WTC11 (cell line): ENCODE results near the gene GLRX. TPM values are rescaled to one million over a fixed set of nuclear protein-coding genes. Genes with fewer than 3 reads are reported as not detected.

ENCODE experiments used
- ATAC-seq: fragments of 200-7000 bp; cut with Tn5 transposase; 2 replicates; pipeline ENCODE4 v1.10.0; 2021; ENCODE audit warnings: mild to moderate bottlenecking, moderate library complexity
- CTCF ChIA-PET: fragments of 300-600 bp; sonication (Branson Sonifier 250); formaldehyde crosslinking; loops from one replicate; lab custom pipeline; 2021; ENCODE audit warnings: antibody characterized with exemption; lab: Charles Lee
- POLR2A ChIA-PET: fragments of 350-600 bp; sonication (Branson Sonifier 250); formaldehyde crosslinking; loops from one replicate; lab custom pipeline; 2021; ENCODE audit warnings: antibody characterized with exemption; lab: Charles Lee
- DNase-seq: peaks from one replicate; pipeline ENCODE4 v3.0.0; 2021; ENCODE audit warnings: low spot score
- H3K27ac Mint-ChIP-seq: 2 replicates; pipeline ENCODE4 v1.8.0; 2021; ENCODE audit warnings: mixed read lengths
- H3K27me3 Mint-ChIP-seq: 2 replicates; pipeline ENCODE4 v1.8.0; 2021; ENCODE audit warnings: low read depth, mild to moderate bottlenecking, moderate library complexity, mixed read lengths
- H3K36me3 Mint-ChIP-seq: 2 replicates; pipeline ENCODE4 v1.8.0; 2021; ENCODE audit warnings: mixed read lengths
- H3K4me1 Mint-ChIP-seq: 2 replicates; pipeline ENCODE4 v1.8.0; 2022; ENCODE audit warnings: mixed read lengths
- H3K4me3 Mint-ChIP-seq: 2 replicates; pipeline ENCODE4 v1.8.0; 2021; ENCODE audit warnings: mild to moderate bottlenecking, moderate library complexity, mixed read lengths
- H3K9me3 Mint-ChIP-seq: 2 replicates; pipeline ENCODE4 v1.8.0; 2021; ENCODE audit warnings: mixed read lengths
- ATF6 ChIP-seq: sonication (generic); formaldehyde crosslinking; IDR thresholded peaks from 2 replicates; pipeline ENCODE4 v1.8.1; 2023; ENCODE audit warnings: mild to moderate bottlenecking, missing genetic modification reagents
- CBFB ChIP-seq: sonication (generic); formaldehyde crosslinking; IDR thresholded peaks from 2 replicates; pipeline ENCODE4 v1.8.1; 2022; ENCODE audit warnings: mild to moderate bottlenecking, low read depth, missing genetic modification reagents
- CREB1 ChIP-seq: sonication (generic); formaldehyde crosslinking; IDR thresholded peaks from 2 replicates; pipeline ENCODE4 v1.8.0; 2023; ENCODE audit warnings: mild to moderate bottlenecking, missing genetic modification reagents
- ETV6 ChIP-seq: sonication (generic); formaldehyde crosslinking; IDR thresholded peaks from 2 replicates; pipeline ENCODE4 v1.8.1; 2022; ENCODE audit warnings: mild to moderate bottlenecking, missing genetic modification reagents
- FOXK1 ChIP-seq: sonication (generic); formaldehyde crosslinking; IDR thresholded peaks from 2 replicates; pipeline ENCODE4 v1.8.0; 2022; ENCODE audit warnings: mild to moderate bottlenecking, moderate library complexity, missing genetic modification reagents
- FOXP1 ChIP-seq: sonication (generic); formaldehyde crosslinking; IDR thresholded peaks from 2 replicates; pipeline ENCODE4 v1.8.0; 2022; ENCODE audit warnings: missing genetic modification reagents, mild to moderate bottlenecking, moderate library complexity, borderline replicate concordance
- GABPB1 ChIP-seq: sonication (generic); formaldehyde crosslinking; IDR thresholded peaks from 2 replicates; pipeline ENCODE4 v1.8.1; 2023; ENCODE audit warnings: mild to moderate bottlenecking, missing genetic modification reagents
- GTF2I ChIP-seq: fragments of 250-450 bp; sonication (Bioruptor Pico); conservative IDR thresholded peaks from 2 replicates; pipeline ENCODE4 v1.4.0; 2021; ENCODE audit warnings: mild to moderate bottlenecking
- HMGA2 ChIP-seq: fragments of 250-450 bp; sonication (Bioruptor Pico); IDR thresholded peaks from 2 replicates; pipeline ENCODE4 v1.4.0; 2021; ENCODE audit warnings: mild to moderate bottlenecking, moderate library complexity
- IRF1 ChIP-seq: sonication (generic); formaldehyde crosslinking; IDR thresholded peaks from 2 replicates; pipeline ENCODE4 v1.8.0; 2023; ENCODE audit warnings: missing genetic modification reagents
- JAZF1 ChIP-seq: fragments of 250-450 bp; sonication (Bioruptor Pico); IDR thresholded peaks from 2 replicates; pipeline ENCODE4 v1.9.0; 2021; ENCODE audit warnings: moderate library complexity, mild to moderate bottlenecking, inconsistent platforms
- MLX ChIP-seq: sonication (generic); formaldehyde crosslinking; IDR thresholded peaks from 2 replicates; pipeline ENCODE4 v1.8.1; 2023; ENCODE audit warnings: mild to moderate bottlenecking, missing genetic modification reagents, moderate library complexity
- NFE2L1 ChIP-seq: sonication (generic); formaldehyde crosslinking; IDR thresholded peaks from 2 replicates; pipeline ENCODE4 v1.8.1; 2023; ENCODE audit warnings: missing genetic modification reagents
- NR3C1 ChIP-seq: sonication (generic); formaldehyde crosslinking; conservative IDR thresholded peaks from 2 replicates; pipeline ENCODE4 v1.8.1; 2023; ENCODE audit warnings: low read depth, mild to moderate bottlenecking, missing genetic modification reagents
- SMAD3 ChIP-seq: sonication (generic); formaldehyde crosslinking; IDR thresholded peaks from 2 replicates; pipeline ENCODE4 v1.8.0; 2022; ENCODE audit warnings: missing genetic modification reagents, mild to moderate bottlenecking, borderline replicate concordance
- SMAD4 ChIP-seq: sonication (generic); formaldehyde crosslinking; IDR thresholded peaks from 2 replicates; pipeline ENCODE4 v1.8.0; 2022; ENCODE audit warnings: mild to moderate bottlenecking, missing genetic modification reagents
- SOX15 ChIP-seq: fragments of 250-450 bp; sonication (Bioruptor Pico); IDR thresholded peaks from 2 replicates; pipeline ENCODE4 v1.9.0; 2021; ENCODE audit warnings: mild to moderate bottlenecking
- ZNF121 ChIP-seq: sonication (generic); formaldehyde crosslinking; IDR thresholded peaks from 2 replicates; pipeline ENCODE4 v1.8.0; 2023; ENCODE audit warnings: missing genetic modification reagents
- ZNF232 ChIP-seq: sonication (generic); formaldehyde crosslinking; IDR thresholded peaks from 2 replicates; pipeline ENCODE4 v1.8.0; 2022; ENCODE audit warnings: mild to moderate bottlenecking, missing genetic modification reagents
- ZNF263 ChIP-seq: sonication (generic); formaldehyde crosslinking; IDR thresholded peaks from 2 replicates; pipeline ENCODE4 v1.8.1; 2022; ENCODE audit warnings: low read depth, mild to moderate bottlenecking, moderate library complexity, missing genetic modification reagents
- ZNF425 ChIP-seq: fragments of 250-450 bp; sonication (Bioruptor Pico); conservative IDR thresholded peaks from 2 replicates; pipeline ENCODE4 v1.9.0; 2021; ENCODE audit warnings: mild to moderate bottlenecking
- total RNA-seq: library from RNA; stranded (reverse); gene quantifications from 3 replicates; pipeline ENCODE4 v1.2.3, GENCODE V29; 2021

The GLRX gene
- total RNA-seq, 1 experiment from 2014 or later, result 15.9 TPM

- ChIA-PET POLR2A (interaction anchor here (2.0 to 2.8 kb wide), 2 partner anchors 11 to 13 kb away, joined by 7 to 11 read pairs; no protein-coding TSS in a partner anchor), CTCF (interaction anchor here (0.6 to 2.4 kb wide), 4 partner anchors 25 to 359 kb away, joined by 3 to 27 read pairs (median 4); partner anchors contain the start of gene RFESD)
- Mint-ChIP-seq H3K27ac (no peak overlapping the region), H3K9me3 (no peaks in the 10 kb centered on the region), H3K4me3 (peak overlapping the region; percentile 88), H3K27me3 (no peaks in the 10 kb centered on the region; the same call in 1 of the 2 replicates), H3K36me3 (no peaks in the 10 kb centered on the region), H3K4me1 (peaks cover 62% of the 10 kb centered on the region)
- DNase-seq (no peak), ATAC-seq (no peak)
- TF ChIP-seq MLX, result no peak
- no peak for TF ChIP-seq GTF2I (CRISPR knock-in tag)
Measured at GRCh38 chr5:95821110-95822021, 1.2 kb downstream of the GLRX start.

GRCh38 chr5:95818181-95819147 lies 4.1 kb downstream of the GLRX start:
- ChIA-PET POLR2A (no interaction called here), CTCF (interaction anchor here (0.9 to 2.1 kb wide), 2 partner anchors 16 to 37 kb away, joined by 3 to 10 read pairs; no protein-coding TSS in a partner anchor)
- peaks cover 8% of the 10 kb centered on the region for H3K36me3 Mint-ChIP-seq
- H3K9me3 Mint-ChIP-seq, result no peaks in the 10 kb centered on the region
- no peaks in the 10 kb centered on the region for H3K27me3 Mint-ChIP-seq
- peaks cover 65% of the 10 kb centered on the region for H3K4me1 Mint-ChIP-seq
- H3K27ac Mint-ChIP-seq, result 0 out of 2 replicates have a peak overlapping the region, but pooled peaks have one; percentile 3
- TF ChIP-seq FOXP1 (CRISPR knock-in tag), result no peak
- no peak for TF ChIP-seq ZNF263 (CRISPR knock-in tag)
- no peak for TF ChIP-seq NR3C1
- TF ChIP-seq SMAD4 (CRISPR knock-in tag), result no peak
- TF ChIP-seq GABPB1 (CRISPR knock-in tag), result no peak
- TF ChIP-seq MLX, result no peak
- no peak for TF ChIP-seq ZNF232 (CRISPR knock-in tag)
- no peak for TF ChIP-seq IRF1 (CRISPR knock-in tag)
- TF ChIP-seq SMAD3 (CRISPR knock-in tag), result no peak
- TF ChIP-seq ZNF121 (CRISPR knock-in tag), result no peak
- no peak for TF ChIP-seq ZNF425 (CRISPR knock-in tag)
- TF ChIP-seq CBFB (CRISPR knock-in tag), result no peak
- TF ChIP-seq ETV6, result no peak
- no peak for TF ChIP-seq SOX15
- no peak for TF ChIP-seq HMGA2
- no peak for TF ChIP-seq ATF6 (CRISPR knock-in tag)
- TF ChIP-seq JAZF1 (CRISPR knock-in tag), result no peak
- TF ChIP-seq FOXK1 (CRISPR knock-in tag), result no peak
- no peak for TF ChIP-seq CREB1 (CRISPR knock-in tag)
- TF ChIP-seq NFE2L1 (CRISPR knock-in tag), result no peak
- DNase-seq (no peak), ATAC-seq (no peak)
- H3K4me3 Mint-ChIP-seq, result no peak overlapping the region
